NCI-H2196 (cell line): ENCODE results near the gene NCAM1.
A peak's percentile ranks its signal among the peaks of the same experiment; 100 is the strongest.

Source experiments
- DNase-seq: peaks from one replicate; lab custom pipeline; 2025; ENCODE audit not compliant: unreplicated experiment; lab: John Stamatoyannopoulos, UW

Gene NCAM1

DNA sequence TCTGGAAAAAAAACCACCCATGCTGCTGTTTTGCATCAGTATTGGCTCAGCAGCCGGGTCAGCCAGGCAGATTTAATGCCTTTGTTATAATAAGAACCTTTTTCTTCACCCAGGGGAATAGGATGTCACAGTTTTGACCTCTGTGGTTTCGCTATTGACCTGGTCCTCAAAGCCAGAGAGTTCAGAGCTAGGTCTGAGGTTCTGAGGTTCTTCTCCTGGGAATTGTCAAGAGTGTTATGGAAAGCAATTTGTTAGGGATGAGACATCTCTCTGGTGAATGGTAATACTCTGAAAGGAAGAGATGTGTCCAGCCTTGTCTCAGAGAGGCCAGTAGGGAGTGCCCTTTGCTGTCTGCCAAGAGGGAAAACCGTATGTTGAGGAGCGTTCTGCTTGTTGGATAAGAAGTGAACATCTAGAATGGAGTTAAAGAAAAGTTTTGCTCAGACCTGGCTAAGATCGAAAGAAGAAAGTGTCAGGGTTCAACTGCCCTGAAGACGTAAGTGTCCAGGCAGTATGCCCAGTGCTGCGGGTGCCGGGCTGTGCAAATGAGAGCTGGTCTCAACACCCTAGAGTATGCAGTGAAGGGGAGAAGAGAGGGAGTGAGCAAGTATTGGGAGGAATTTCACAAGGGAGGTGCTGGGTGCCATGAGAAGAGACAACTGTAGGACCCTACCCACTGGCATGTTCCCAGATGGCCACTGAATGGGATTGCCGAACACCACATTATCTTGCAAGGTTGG is 202.2 kb downstream of the NCAM1 start:
- no peak for DNase-seq

DNA sequence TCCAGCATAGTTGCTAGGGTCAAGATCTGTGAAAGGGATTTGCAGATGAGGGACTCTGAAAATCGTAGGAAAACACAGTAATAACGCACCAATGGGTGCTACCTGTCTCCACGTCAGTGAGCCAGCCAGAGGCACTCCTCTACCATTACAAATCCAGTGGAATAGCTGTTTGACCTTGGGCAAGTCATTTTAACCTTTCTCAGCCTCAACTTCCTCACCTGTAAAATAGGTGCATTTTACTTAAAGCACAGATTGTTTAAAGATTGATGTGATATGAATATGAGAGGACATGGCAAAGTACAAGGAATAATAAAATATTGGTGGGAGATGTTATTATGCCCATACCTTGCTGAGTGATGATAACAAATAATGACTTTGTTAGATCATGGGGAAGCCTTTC is 205.1 kb downstream of the NCAM1 start:
- no peak for DNase-seq

DNA sequence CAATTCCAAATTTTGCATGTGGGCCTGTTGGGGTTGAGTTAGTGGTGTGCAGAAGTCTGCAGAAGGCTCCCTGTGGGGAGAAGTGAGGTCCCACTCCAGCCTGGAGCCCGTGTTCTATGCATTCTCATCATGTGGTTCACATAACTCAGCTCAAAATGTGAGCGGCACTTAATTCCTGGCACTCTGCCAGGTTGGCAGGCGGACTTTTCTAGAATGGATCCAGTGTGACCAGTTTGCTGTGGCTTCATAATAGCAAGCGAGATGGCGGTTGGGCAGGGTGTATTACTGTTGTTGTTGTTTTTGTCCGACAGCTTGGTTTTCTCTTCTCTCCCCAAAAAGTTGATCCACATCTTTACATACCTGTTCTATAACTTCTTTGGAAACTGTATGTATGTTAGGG is 206.4 kb downstream of the NCAM1 start:
- DNase-seq: no peak

DNA sequence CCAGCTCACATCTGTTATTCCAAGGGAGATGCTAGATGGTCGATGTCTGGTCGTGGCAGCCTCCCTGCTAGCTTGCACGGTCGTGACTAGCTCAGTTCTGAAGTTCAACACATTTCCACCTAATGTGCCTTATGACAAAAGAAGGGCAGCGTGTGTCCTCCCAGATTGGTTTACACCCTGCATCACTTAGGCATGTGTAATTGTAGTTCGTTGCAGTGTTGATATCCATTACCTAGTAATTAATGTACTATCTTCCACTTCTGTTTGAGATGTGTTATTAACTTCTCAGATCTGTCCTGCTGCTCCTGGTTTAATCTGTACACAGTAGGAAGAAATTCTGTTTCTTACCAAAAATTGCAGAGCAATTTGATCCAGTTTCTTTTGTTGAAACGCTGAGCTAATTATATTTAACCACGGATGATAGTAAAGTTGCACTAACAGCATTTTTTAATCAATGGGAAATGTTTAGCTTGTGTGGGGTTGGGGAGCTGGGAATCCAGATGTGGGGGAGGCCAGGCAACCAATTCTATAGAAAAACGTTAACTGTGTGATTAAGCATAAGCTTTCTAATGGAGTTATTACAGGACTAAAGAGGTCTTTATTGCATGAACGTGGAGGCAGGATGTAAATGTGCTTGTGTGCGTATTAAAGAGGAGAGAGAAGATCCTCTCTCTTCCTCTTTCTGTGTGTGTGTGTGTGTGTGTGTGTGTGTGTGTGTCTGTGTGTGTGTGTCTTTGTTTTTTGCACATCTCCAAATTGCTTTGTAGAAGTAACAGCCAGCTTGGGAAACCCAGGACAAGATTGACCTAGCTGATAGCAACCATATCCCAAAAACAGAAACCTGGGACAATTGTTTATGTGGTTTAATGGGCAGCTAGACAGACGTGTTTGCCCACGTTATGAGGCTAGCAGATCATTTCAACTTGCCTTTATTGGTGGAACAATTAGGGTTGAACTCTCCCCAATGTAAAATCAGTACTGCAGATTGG is 207.4 kb downstream of the NCAM1 start:
- DNase-seq: no peak

DNA sequence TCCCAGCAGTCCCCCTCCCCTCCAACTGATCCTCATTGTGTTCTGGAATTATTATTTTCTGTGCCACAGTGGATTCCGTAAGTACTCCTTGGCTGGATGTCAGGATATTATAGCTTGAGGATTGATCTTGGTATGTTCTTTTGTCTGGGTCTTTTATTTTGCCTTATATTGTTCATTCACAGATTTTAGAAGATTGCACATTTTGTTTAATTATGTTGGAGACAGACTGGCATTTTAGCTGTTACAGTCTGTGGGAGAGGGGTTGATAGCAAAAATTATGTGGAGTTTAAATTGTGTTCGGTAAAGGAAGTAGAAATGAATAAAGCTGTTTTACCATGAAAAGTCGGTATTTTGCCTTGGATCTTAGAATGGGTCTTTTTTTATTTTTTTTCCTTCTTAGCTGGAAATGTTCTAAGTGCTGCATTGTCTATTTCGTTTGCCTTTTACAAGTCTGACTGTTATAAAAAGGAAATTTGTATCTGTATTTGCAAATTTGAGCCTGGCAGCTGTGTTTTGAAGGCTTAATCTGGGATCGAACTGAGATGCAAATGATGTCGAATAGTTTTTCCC is 211.2 kb downstream of the NCAM1 start:
- DNase-seq: no peak

DNA sequence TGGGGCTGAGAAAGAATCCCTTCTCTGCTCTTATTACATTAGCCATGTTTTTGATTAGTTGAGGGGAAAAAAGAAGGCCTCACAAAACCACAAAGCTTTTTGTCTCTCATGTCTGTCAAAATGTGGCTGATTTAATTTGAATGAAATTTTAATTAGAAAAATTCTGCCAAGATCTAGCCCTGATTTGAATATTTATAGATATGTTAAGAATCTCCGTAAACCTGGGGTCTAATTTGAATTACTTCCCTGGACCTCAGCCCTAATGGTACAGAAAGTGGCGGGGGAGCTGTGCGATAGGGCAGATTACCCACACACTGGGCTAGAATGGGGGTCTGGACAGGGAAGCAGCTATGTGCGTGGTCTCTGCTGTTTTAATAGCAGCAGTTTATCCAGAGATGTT is 211.9 kb downstream of the NCAM1 start:
- no peak for DNase-seq

DNA sequence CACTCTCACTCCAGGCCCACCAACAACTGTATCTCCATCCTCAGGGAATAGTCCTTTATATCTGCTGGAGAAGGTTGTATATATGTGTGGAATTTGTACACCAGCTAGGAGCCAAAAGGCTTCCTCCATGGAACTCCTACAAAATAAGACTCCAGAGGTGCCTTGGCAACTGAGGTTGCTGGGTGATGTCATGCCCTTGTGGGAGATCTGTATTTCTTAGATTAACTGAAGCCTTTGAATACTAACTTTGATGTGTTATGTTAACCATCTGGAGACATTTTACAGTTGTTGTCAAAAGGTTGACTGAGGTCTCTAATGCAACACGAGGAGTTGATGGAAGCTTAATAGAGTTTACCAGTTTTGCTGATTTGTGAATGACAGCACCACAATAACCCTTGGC is 213.7 kb downstream of the NCAM1 start:
- no peak for DNase-seq

DNA sequence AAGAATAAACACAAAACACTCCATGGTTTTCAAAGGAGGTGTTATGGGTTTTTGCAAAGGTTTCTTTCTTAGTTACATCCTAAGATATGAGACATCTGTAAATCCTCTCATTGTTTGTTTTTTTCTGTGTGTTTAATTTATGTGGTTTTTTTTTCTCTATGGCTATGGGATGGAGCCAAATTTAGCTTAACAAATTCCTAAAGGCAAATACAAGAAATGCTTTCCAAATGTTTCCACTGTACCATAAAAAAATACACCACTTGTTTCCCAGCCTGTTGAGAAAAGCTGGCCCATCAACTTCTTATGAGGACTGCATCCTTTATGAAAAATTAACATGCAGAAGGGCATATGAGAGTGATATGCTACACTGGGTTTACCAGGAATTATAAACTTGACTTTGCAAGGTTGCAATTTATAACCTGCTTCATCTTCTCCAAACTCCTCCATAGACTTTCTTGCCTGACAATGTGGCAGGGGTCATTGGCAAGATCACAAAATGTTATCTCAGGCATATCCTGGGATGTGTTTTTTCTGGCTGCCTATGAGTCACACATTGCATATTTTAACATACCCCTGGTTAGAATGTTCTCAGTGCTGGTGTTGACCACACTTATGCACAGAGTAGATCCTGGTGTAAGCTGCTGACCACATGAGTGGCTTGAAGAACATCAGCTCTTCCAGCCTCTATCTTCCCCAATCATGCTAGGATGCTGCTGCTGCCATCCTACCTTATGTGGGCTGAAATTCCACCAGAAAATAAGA is 215.6 kb downstream of the NCAM1 start:
- no peak for DNase-seq

DNA sequence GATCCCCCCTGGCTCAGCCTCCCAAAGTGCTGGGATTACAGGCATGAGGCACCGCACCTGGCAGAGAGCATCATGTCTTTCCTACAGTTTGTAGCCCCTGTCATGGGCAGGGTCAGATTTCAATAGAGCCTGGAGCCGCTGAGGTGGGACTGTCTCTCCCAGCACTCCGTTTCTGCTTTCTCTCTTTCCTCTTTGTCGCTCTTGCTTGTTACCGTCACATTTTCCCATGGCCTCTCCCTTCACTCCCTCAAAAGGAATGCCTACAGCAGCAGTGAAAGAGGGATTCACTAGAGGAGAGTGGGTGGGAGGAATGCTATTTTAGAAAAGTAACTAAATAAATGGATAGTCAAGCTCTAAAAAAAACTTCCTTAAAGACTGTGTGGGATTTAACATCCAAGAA is 216.5 kb downstream of the NCAM1 start:
- no peak for DNase-seq

DNA sequence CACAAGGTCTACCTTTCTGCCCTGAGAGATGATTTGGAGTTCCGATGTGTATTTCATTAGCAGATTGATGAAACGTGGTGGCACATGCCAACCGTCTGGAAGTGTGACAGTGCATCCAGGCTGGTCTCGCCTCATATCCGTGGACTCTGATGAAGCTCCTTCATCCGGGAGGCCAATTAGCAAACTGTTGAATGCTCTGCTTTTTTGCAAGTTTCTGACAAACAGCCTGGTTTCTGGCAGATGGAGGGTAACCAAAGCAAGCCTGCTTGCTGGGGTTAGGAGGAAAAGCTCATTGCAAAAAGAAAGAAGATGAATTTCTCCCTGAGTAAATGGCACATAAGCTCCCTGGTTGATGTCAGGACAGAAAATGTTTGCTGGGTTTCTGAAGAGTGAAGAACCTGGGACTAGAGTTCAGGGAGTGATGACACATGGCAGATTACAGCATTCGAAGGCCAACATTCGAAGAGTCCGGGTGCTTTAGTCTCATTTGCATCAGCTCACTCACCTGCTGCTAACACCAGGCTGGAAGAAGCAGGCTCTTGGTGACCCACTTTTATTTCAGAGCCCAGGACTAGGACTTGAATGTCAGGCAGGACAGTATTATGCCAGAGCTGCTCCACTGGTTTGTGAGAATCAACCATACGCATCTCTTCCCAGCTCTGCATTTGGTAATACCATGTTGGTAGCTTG is 217.3 kb downstream of the NCAM1 start:
- DNase-seq: no peak

DNA sequence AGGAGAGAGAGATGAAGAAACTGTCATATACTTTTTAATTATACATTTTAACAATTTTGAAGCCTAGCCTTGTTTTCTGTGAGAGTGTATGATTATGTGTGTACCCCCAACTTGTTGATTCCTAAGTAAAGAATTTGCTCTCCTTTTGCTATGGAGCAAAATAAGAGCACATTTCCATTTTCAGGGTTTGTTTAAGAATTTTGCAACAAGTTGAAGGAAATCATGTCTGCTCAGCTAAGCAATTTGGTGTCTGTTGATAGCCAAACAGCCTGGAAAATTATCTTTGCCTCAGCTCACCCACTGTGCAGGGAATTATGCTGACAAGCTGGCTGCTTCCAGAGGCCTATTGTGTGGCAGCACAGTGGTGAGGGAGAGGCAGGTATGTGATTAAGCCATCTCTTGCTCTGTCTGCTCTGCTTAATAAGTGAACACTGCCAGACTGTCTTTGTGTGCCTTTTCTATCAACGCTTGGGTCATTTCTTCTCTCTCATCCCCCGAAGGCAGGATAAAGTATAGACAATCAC is 218.0 kb downstream of the NCAM1 start:
- DNase-seq: no peak

DNA sequence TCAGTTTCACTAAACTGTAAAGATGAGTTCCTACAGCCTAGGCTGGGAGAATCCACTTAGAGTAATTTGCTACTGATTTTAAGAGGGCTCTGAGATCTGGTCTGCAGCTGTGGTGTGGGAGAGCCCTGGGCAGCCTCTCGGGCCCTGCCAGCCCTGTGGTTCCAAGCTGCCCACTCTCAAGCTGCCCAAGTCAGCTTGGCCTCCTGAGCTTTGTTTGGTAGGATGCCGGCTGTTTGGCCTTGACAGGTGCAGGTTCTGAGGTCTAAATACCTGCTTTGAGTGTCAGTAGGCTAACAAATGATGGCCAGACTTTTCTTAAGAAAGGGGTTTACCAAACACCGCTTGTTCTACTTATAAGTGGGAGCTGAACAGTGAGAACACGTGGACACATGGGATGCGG is 219.9 kb downstream of the NCAM1 start:
- no peak for DNase-seq

DNA sequence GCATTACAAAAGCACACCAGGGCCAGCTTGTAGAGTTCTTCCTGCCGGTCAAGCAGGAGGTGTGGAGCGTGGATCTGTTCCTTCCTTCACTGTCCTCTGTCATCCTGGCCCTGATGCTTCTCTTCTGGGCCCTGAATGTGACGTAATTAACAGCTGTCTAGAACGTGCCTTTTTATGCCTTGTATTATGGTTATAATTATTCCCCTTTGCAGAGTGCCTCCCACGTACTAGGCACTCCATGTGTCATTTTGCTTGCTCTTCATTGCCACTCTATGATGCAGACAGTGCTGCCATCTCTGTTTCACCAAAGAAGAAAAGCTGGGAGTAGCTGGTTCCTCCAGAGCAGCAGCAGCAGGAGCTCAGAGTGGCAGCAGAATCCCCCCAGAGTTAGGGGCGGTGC is 221.1 kb downstream of the NCAM1 start:
- no peak for DNase-seq

DNA sequence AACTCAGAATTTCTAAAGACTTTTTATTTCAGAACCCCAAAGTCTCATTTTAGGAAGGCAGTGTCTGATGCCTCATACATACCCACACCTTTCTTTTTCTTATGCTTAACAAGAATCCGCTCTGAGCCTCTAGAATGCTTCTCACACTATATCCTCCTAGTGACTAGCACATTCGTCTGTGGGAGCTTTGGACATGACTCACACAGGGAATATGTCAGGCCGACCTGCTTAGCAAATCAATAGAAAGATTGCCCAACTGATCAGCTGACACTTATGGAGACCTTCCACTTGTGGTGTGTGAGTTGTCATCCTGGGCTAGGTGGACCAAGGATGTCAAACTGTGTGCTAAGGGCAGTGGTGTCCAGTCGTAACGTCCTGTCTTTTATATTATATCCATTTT is 223.3 kb downstream of the NCAM1 start:
- DNase-seq: no peak

DNA sequence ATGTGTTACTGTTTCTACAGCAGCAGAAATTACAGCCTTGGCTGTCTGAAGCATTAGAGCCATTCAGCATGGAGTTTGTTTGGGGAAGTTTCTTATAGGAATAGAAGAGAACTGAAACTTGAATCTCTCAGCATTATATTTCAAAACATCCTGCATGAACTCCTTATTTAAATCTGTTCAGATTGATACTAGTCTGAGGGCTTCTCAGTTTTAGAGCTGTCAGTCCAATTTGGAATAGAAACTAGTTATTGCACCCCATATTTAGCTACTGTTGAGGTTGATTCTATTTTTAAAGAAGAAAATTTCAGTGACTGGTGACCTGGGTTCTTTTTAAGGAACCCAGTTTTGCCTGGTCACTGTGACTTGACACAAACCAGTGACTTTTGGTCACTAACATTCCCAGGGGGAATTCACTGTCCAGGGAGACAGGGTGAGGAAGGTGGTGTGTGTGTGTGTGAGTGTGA is 227.2 kb downstream of the NCAM1 start:
- no peak for DNase-seq

DNA sequence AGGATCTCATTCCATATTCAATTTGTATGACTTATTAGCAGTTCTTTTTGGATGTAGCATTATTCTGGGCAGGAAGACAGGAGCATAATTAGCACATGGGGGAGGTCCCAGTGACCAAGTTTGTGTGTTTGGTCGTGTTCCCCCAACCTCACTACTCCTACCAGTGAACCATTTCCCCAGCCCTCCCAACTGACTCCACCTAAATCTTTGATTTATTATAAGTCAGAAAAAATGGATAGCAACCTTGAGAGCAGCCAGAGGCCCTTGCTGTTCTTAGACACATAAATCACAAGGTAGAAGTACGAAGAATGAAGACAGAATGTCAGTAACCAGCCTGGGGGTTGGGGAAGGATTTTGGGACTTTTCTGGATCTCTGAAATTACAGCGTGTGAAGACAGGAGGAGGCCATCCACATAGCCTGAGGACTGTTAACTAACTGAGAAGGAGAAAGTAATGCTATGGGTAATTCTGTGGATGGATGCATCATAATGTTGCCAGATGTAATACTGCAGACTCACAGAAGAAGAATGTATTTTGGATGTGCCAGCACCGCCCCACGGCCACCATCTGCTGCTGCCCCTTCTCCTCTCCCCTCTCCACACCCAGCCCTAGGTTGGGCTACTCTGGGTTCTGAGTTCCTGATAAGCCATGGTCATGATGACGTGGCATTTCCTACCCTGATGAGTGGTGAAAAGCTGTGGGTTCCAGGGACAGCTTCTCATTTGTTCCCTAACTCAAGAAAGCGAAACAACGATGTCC is 228.9 kb downstream of the NCAM1 start:
- DNase-seq: no peak

DNA sequence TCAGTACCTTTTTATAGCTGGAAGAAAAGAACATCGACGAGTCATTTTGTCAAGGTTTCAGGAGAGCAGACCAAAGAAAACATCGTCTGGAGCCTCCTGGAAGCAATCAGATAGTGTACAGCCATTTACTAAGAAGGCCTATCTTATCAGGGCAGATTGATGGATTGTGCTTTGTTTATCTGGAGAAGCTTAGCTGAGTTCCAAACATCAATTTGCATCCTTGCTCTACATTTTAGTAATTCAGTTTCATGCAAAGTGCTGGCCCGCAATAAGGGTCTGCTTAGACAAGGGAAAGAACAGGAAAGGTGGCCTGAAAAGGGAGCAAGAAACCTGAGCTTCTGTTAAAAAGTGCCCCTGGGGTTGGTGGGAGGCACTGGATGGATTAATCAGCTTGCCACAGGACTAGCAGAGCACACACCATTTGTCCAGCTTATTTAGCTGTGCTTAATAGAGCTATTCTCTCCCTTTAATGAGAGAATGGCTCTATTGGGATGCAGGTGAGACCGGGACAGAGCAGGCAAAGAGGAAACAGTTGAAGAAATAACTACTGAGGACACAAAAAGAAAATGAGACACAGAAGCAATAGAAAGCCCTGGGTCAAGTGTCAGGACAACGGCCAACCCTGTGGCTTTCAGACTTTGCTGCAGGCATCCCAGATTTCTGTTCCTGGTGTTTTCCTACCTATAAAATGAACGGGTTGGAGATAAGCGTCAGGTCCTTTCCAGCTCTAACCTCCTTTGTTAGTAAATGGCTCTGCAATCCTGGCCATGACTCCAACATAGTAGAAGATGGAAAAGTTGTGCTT is 231.1 kb downstream of the NCAM1 start:
- no peak for DNase-seq

DNA sequence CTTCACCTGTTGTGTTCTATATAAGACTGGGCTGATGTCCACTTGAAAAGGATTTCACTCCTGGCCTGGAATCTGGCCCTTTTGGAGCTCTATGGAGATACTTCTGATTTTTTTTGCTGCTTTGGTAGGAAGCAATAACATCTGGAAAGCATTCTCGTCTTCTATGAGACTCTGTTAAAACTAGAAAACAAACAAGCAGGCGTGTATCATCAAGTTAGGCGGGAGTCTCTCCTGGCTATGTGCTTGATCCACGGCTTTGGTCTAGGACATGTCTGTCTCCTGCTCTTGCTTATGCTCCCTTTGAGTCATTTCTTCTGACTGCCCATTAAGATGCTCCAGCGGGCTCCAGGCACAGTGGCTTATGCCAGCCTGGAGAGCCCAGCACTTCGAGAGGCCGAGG is 231.8 kb downstream of the NCAM1 start:
- no peak for DNase-seq

DNA sequence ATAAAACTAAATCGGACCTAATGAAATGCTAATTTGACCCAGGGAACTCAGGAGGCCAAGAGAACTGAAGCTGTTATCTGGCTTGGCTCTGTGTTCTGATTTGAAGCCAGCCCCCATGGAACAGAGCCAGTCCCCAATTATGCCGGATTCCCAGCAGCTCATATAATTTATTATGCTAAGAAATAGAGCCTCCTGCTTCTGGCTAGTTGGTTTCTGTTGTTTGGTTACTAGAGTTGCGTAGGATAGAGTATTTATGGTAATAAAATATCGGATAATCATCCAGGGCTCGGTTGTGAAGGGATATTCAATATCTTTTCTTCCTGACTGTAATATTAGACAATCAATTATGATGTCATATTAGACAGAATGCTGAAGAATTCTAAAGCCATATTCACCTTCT is 232.7 kb downstream of the NCAM1 start:
- DNase-seq: peak; percentile 71
